Right lobe of liver (tissue), 4 donors: ENCODE results near the gene CC2D2A.

Experiments used
- CTCF ChIP-seq, 4 donors: fragments of 200-600 bp in 3 of 4; fragments of 450-650 bp in 1 of 4; IDR thresholded peaks; one replicate each; pipeline versions ENCODE4 v1.5.1 to v1.8.0; 2016 to 2022; ENCODE audit warnings: antibody characterized with exemption in 4 of 4, mild to moderate bottlenecking in 2 of 4
- POLR2A ChIP-seq: fragments of 450-650 bp; IDR thresholded peaks from one replicate; pipeline ENCODE4 v1.6.1; 2017; ENCODE audit warnings: antibody characterized with exemption, mild to moderate bottlenecking
- donor health status: DM: no; HTN: no; CAD: no.
- donor health status: DM: no; HTN: no; CAD: no.
- donor health status: DM: no; HTN: yes; CAD: no.

GRCh38 chr4:15586066-15586465, 116.4 kb downstream of the CC2D2A start:
- TF ChIP-seq CTCF (IDR thresholded peaks at IDR 0.05) (no peak), POLR2A (no peak)
